Gastroesophageal sphincter (tissue), 3 donors: ENCODE measurements around the gene ANO9.

Experiments
- EP300 ChIP-seq: sonication (generic); formaldehyde crosslinking; IDR thresholded peaks from one replicate; pipeline ENCODE4 v1.6.1; 2017; ENCODE audit warnings: antibody characterized with exemption, mild to moderate bottlenecking
- POLR2A ChIP-seq, 2 donors: fragments of 450-650 bp; IDR thresholded peaks; one replicate each; pipeline ENCODE4 v1.6.1; 2017; ENCODE audit warnings: antibody characterized with exemption in 2 of 2, mild to moderate bottlenecking in 2 of 2, moderate library complexity in 1 of 2
- POLR2AphosphoS5 ChIP-seq: sonication (generic); formaldehyde crosslinking; IDR thresholded peaks from one replicate; pipeline ENCODE4 v1.6.1; 2017; ENCODE audit warnings: antibody characterized with exemption
- TF ChIP-seq, protein P1 (sequence below), 4 experiments: fragments of 200-600 bp in 2 of 4; fragments of 450-650 bp in 2 of 4; sonication (generic) in 1 of 4; IDR thresholded peaks; one replicate each; pipeline ENCODE4 v1.5.1; 2017 to 2019; ENCODE audit warnings: antibody characterized with exemption in 4 of 4, mild to moderate bottlenecking in 2 of 4, moderate library complexity in 2 of 4

DNA sequence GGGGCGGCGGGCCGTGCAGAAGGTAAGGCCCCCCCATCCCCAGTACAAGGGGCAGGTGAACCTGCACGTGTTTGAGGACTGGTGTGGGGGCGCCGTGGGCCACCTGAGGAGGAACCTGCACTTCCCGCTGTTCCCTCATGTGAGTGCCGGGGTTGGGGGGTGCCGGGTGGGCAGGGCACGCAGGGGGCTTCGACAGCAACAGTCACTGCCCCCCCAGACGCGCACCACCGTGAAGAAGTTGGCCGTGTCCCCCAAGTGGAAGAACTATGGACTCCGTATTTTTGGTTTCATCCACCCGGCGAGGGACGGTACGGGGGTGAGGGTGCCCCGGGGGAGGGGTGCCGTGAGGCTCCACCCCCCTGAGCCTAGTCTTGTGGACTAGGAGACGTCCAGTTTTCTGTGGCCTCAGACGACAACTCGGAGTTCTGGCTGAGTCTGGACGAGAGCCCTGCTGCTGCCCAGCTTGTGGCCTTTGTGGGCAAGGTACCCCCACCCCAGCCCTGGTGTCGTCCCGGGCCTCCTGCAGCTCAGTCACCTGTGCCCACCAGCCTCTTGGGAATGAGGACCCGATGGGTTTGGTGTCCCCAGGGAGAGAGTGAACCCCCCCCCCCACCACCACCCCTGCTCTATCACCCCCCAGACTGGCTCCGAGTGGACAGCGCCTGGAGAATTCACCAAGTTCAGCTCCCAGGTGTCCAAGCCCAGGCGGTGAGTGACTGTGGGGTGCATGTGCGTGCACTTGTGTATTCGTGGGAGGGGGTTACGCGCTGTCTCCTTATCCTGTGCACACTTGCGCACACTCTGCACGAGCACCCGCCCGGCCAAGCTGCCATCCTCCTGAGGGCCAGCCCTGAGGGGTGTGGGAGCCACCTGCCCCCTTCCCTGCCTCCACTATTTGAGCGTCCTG, 68.7 kb downstream of the ANO9 start:
- TF ChIP-seq POLR2AphosphoS5 (no peak), POLR2A (IDR thresholded peaks at IDR 0.05) (no peak), EP300 (no peak)
- TF ChIP-seq, protein P1, sequence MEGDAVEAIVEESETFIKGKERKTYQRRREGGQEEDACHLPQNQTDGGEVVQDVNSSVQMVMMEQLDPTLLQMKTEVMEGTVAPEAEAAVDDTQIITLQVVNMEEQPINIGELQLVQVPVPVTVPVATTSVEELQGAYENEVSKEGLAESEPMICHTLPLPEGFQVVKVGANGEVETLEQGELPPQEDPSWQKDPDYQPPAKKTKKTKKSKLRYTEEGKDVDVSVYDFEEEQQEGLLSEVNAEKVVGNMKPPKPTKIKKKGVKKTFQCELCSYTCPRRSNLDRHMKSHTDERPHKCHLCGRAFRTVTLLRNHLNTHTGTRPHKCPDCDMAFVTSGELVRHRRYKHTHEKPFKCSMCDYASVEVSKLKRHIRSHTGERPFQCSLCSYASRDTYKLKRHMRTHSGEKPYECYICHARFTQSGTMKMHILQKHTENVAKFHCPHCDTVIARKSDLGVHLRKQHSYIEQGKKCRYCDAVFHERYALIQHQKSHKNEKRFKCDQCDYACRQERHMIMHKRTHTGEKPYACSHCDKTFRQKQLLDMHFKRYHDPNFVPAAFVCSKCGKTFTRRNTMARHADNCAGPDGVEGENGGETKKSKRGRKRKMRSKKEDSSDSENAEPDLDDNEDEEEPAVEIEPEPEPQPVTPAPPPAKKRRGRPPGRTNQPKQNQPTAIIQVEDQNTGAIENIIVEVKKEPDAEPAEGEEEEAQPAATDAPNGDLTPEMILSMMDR (IDR thresholded peaks at IDR 0.05) = no peak
